Measurements from ENCODE around the gene ATP5IF1. TPM values are rescaled to one million over a fixed set of nuclear protein-coding genes. Genes with fewer than 3 reads are reported as not detected.
A peak's percentile ranks its signal among the peaks of the same experiment; 100 is the strongest.

ATP5IF1 gene
- 100 to 1,000 TPM in 2 of 10 donors, 10 to 100 TPM in 8; 69.0 to 104 (median 76.6) TPM for polyA plus RNA-seq (ENCODE audit: insufficient read length in 10 of 10)
- long read RNA-seq, donor 1, transcript ATP5IF1-201 (3 exons, 494 nt) = major isoform, 46 of 50 reads
- long read RNA-seq, donor 1, partial matches to known transcripts = 0 of 50 reads
- long read RNA-seq, donor 1, other reads (novel, unspliced or antisense) = 0 of 50 reads
- long read RNA-seq, donor 2, transcript ATP5IF1-201 (3 exons, 494 nt) = major isoform, 48 of 56 reads
- long read RNA-seq, donor 2, partial matches to known transcripts = 0 of 56 reads
- long read RNA-seq, donor 2, other reads (novel, unspliced or antisense) = 0 of 56 reads
- long read RNA-seq, donor 3 = 0 reads
- long read RNA-seq, donor 4, transcript ATP5IF1-201 (3 exons, 494 nt) = major isoform, 40 of 50 reads
- long read RNA-seq, donor 4, partial matches to known transcripts = 5 of 50 reads
- long read RNA-seq, donor 4, other reads (novel, unspliced or antisense) = 0 of 50 reads
- long read RNA-seq, donor 5, transcript ATP5IF1-202 (2 exons, 1,855 nt) = minor isoform, 7 of 112 reads
- long read RNA-seq, donor 5, transcript ATP5IF1-201 (3 exons, 494 nt) = major isoform, 104 of 112 reads
- long read RNA-seq, donor 5, partial matches to known transcripts = 0 of 112 reads
- long read RNA-seq, donor 5, other reads (novel, unspliced or antisense) = 0 of 112 reads
- long read RNA-seq, donor 6, transcript ATP5IF1-201 (3 exons, 494 nt) = major isoform, 59 of 68 reads
- long read RNA-seq, donor 6, partial matches to known transcripts = 6 of 68 reads
- long read RNA-seq, donor 6, other reads (novel, unspliced or antisense) = 0 of 68 reads
- long read RNA-seq, donor 7, transcript ATP5IF1-201 (3 exons, 494 nt) = major isoform, 42 of 49 reads
- long read RNA-seq, donor 7, transcript ATP5IF1-202 (2 exons, 1,855 nt) = minor isoform, 5 of 49 reads
- long read RNA-seq, donor 7, partial matches to known transcripts = 0 of 49 reads
- long read RNA-seq, donor 7, other reads (novel, unspliced or antisense) = 0 of 49 reads
- long read RNA-seq, donor 8, transcript ATP5IF1-201 (3 exons, 494 nt) = major isoform, 54 of 58 reads
- long read RNA-seq, donor 8, partial matches to known transcripts = 0 of 58 reads
- long read RNA-seq, donor 8, other reads (novel, unspliced or antisense) = 0 of 58 reads
- long read RNA-seq, donor 9, transcript ATP5IF1-201 (3 exons, 494 nt) = major isoform, 6 of 7 reads
- long read RNA-seq, donor 9, partial matches to known transcripts = 0 of 7 reads
- long read RNA-seq, donor 9, other reads (novel, unspliced or antisense) = 0 of 7 reads

GRCh38 chr1:28235755-28236655, at the start of gene ATP5IF1:
ATP5IF1 (plus strand) TSS chr1:28236124; CDS start chr1:28236184, 60 bp downstream.
- peak; percentile 98 to 99 (median 99) for DNase-seq

GRCh38 chr1:28190337-28190979, 45.5 kb upstream of the ATP5IF1 start:
- DNase-seq = no peak

DNA sequence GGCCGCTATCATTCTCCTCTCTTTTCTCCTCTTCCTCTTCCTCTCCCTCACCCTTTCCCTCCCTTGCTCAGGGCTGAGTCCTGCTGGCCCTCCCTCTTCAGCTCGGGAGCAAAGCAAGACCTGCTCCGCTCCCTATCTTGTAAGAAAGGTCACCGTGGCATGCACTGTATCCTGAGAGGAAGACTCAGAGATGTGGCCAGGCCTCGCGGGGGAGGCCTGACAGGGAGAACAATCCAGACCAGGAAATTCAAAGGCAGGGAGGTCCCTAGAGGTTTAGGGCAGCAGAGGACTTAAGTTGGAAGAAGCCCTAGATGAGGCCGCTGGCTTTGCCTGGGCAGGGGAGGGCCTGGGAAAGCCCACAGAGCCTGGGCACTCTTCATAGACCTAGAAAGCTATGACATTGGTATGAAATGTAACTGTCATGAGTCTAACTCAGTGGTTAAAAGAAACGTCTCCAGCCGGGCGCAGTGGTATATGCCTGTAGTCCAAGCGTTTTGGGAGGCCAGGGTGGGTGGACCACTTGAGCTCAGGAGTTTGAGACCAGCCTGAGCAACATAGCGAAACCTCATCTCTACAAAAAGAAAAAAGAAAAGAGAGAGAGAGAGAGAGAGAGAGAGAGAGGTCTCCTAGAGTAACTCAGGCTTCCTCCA, 44.8 kb upstream of the ATP5IF1 start:
- no peak for DNase-seq

DNA sequence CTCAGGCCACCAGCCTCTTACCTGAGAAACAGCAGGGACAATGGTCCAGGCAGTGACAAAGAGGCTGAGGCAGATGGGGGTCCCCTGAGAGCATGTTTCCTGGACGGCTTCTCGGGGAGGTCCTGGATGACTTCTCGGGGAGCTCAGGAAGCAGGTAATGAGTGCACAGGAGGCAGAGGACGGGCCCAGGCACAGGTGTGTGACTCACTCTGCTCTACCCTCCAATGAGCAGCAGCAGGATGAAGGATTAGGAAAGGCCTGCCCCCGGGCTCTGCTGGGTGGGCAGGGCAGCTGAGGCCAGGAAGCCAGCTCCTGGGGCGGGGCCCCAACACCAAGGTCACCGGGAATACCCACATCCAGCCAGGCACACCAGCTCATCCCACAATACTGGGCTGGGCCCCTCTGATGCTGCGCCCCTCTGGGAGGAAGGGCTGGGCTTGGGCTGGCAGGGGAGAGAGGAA, 42.2 kb upstream of the ATP5IF1 start:
- DNase-seq = no peak

DNA sequence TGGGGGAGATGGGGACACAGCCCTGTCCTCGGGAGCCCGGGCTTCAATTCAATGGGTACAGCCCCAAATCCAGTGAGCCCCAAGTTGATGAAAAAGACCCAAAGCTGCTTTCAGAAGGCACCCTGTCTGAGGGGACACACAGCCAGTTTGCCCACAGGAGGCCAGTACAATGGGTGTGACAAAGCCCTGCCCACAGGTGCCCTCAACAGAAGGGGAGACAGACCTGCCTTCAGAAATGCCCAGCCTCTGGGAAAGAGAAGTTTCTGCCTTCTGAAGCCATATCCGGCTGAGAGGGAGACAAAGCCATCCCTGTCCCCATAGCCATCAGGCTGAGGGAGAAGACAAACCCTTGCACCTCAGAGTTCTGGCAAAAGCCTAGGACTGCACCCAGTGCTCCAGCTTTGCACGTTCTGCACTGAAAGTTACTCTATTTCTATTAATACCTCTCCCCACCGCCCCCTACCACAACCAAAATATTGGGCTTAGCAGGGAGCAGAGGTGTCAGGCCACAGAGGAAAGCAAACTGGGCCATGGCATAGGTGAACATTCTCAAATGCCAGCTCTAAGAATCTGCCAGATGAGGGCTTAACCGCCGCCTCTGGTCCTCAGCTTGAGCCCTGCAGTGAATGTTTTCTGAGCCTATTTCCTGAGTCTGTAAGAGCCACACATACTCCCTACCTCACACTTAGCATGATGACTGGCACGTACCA, 41.4 kb upstream of the ATP5IF1 start:
- no peak for DNase-seq

DNA sequence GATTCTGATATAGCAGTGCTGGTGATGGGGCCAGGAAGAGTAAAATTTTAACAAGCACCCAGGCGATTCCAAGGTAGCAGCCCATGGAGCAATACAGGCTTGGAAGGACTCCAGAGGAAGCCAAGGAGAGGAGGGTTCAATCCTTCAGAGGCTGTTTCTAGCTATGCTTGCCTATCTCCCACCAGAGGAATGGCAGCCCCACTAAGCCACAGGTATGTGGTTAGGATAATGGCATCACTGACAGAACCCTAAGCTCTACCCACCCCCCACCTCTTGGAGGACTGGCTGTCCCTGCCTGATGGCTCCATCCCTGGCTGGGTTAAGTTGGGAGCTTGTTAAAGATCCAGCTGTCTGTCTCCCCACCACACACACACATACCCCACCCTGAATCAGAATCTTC, 40.1 kb upstream of the ATP5IF1 start:
- DNase-seq = no peak

GRCh38 chr1:28196330-28196729, 39.6 kb upstream of the ATP5IF1 start:
- DNase-seq = no peak

GRCh38 chr1:28197682-28198415, 38.1 kb upstream of the ATP5IF1 start:
- no peak for DNase-seq

GRCh38 chr1:28199328-28200233, 36.3 kb upstream of the ATP5IF1 start:
- DNase-seq = no peak

DNA sequence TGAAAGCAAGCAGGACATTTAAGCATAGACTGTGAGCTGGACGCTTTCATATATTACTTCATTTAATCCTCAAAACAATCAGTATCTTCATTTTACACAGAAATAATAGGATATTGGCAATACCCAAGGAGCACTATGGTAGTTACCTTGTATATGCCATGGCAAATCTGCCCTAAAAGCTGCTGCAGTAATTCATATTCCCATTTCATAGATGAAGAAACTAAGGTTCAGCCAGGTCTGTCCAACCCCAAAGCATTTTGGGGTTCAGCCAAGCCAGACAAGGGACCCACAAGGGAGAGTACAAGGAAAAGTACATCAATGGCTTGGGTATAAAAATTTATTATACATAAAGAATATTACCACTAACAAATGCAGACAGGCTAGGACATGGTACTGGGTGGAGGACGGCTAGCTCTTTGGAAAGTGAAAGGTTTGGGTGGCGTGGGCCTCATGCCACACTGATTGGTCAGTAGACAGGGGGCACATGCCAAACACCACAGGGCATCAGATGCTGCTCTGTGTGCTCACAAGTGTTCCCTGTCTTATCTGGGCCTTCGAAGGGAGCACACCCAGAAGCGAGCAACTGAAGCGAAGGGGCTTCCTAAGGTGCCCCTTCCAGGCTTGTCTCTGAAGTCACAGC, 35.6 kb upstream of the ATP5IF1 start:
- DNase-seq = no peak

DNA sequence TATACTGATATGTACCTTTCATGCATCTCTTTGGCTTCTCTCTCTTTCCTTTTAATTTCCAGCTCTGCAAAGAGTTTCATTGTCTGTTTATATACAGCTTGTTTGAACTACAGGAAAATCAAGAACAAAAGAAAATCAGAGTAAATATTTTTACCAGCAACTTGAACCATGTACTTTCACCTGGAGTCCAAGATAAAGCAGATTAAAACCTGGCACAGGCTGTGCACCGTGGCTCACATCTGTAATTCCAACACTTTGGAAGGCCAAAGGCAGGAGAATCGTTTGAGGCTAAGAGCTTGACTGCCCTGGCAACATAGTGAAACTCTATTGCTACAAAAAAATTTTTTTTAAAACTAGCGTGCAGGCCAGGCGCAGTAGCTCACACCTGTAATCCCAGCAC, 30.7 kb upstream of the ATP5IF1 start:
- DNase-seq = no peak

DNA sequence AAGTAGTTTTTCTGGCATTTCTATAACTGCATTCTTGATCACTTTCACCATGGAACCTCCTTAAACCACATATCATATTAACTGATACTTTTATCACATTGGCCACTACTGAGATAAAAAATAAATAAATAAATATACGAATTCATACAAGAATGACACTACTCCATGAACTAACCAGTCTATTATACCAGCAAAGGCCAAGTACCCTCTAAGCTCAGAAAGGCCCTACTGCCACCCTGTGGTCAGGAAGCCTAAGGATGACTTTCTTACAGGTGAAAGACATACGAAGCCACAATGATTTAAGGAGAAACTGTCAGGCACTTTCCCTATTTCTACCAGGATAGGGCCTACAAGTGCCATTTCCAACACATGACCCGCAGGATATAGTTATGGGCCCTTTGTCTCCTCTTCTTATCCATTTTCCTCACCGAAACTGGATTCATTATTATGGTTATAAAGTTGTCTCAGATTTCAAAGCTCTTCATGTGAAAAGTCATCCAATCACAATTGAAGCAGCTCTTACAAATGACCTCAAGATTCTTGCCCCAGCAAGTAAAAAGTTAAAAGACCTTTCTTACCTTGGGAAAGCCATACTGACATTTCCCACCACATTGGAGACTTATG, 27.0 kb upstream of the ATP5IF1 start:
- peak; percentile 26 to 55 (median 43) for DNase-seq

DNA sequence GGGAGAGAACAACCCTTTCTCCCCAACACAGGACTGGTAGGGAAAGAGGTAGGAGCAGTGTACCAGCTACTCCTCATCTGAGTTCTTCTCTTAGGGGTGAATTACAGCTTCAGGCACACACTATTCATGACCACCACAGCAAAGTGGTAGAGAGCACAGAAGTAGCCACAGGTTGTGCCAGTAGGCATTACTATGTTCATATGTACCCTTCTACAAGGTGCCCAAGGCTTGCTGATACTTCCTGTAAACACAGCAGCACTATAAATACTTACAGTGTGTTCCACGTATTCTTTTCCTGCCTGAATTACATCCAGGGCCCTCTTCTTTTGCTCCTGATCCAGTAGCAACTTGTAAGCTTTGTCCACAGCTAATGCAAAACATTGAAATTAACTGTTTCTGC, 26.2 kb upstream of the ATP5IF1 start:
- no peak for DNase-seq

GRCh38 chr1:28213315-28213714, 22.6 kb upstream of the ATP5IF1 start:
- no peak for DNase-seq

- DNase-seq = no peak
Observed at GRCh38 chr1:28229089-28229488, 6.8 kb upstream of the ATP5IF1 start.

- no peak for DNase-seq
Observed at GRCh38 chr1:28229996-28230395, 5.9 kb upstream of the ATP5IF1 start.
